Measurements from ENCODE around the gene SASH1.

GRCh38 chr6:148497717-148498116 lies 155.1 kb downstream of the SASH1 start:
- TF ChIP-seq BCL11A (tag by site-specific recombination; IDR thresholded peaks at IDR 0.05; ENCODE audit: low read depth): no peak
- no peak for TF ChIP-seq CTCF (tag by site-specific recombination; IDR thresholded peaks at IDR 0.05)
- TF ChIP-seq ZNF23 (tag by site-specific recombination; IDR thresholded peaks at IDR 0.05; ENCODE audit: borderline replicate concordance): no peak
- TF ChIP-seq ZNF558 (tag by site-specific recombination; IDR thresholded peaks at IDR 0.05): no peak
- no peak for TF ChIP-seq ZSCAN18 (tag by site-specific recombination; IDR thresholded peaks at IDR 0.05)
- TF ChIP-seq ZNF274 (IDR thresholded peaks at IDR 0.05; ENCODE audit: low read length): no peak
- no peak for TF ChIP-seq ZNF274 (tag by site-specific recombination; IDR thresholded peaks at IDR 0.05; ENCODE audit: borderline replicate concordance)
- no peak for TF ChIP-seq ZNF157 (tag by site-specific recombination; IDR thresholded peaks at IDR 0.05)
- TF ChIP-seq ZNF660 (tag by site-specific recombination; IDR thresholded peaks at IDR 0.05): no peak

Data from HEK293 (cell line).